ENCODE measurements around the gene KDM8. TPM values are rescaled to one million over a fixed set of nuclear protein-coding genes. Genes with fewer than 3 reads are reported as not detected.

The KDM8 gene
- total and polyA plus RNA-seq, 2 donors (not counting 1 experiment from before 2014, with no cell fraction given), result 7.5 to 37.4 TPM

GRCh38 chr16:27195076-27195741, 8.1 kb upstream of the KDM8 start:
- POLR2A ChIA-PET, result no interaction called here
- H4K20me1 ChIP-seq (ENCODE audit: control insufficient read depth, insufficient read depth, low read length, poor library complexity, severe bottlenecking), result no peaks in the 10 kb centered on the region
- H2AFZ ChIP-seq (ENCODE audit: insufficient read depth, low read depth, low read length, poor library complexity, severe bottlenecking), result no peak overlapping the region
- Mint-ChIP-seq H3K27ac (no peak overlapping the region), H3K4me1 (peaks cover 28% of the 10 kb centered on the region), H3K4me3 (no peak overlapping the region), H3K9me3 (ENCODE audit: insufficient read depth) (peaks cover 6% of the 10 kb centered on the region), H3K27me3 (no peaks in the 10 kb centered on the region)
- no peaks in the 10 kb centered on the region for H3K36me3 ChIP-seq (replicated peaks in 1 of 2; ENCODE audit: control extremely low read depth in 1 of 2, control insufficient read depth in 1 of 2, extremely low read depth in 1 of 2, insufficient read depth in 2 of 2, low read length in 1 of 2)
- no peaks in the 10 kb centered on the region for H3K27me3 ChIP-seq (replicated peaks in 1 of 4; ENCODE audit: control extremely low read depth in 1 of 4, control insufficient read depth in 3 of 4, insufficient read depth in 4 of 4, low read length in 3 of 4)
- H3K27ac ChIP-seq (ENCODE audit: low read length in 2 of 2), result no peak overlapping the region
- 82% methylated on average over 5 of the region's 6 CpGs for WGBS (ENCODE audit: insufficient coverage)
- intact Hi-C loops (cut with micrococcal nuclease), result no loop called here
- DNase-seq, result no peak
- CTCF ChIA-PET, result no interaction called here
- H3K4me3 ChIP-seq (ENCODE audit: control extremely low read depth in 1 of 5, extremely low read depth in 1 of 5, insufficient read depth in 1 of 5, low read depth in 2 of 5, low read length in 4 of 5), result no peak overlapping the region
- no peak for TF ChIP-seq EZH2 (IDR thresholded peaks at IDR 0.05; ENCODE audit: borderline replicate concordance, insufficient read depth, low read depth, low read length, poor library complexity, severe bottlenecking)
- no peak for TF ChIP-seq CTCF (IDR thresholded peaks at IDR 0.05)
- H3K9ac ChIP-seq (ENCODE audit: low read length), result no peak overlapping the region
- no peak overlapping the region for H3K4me2 ChIP-seq (replicated peaks; ENCODE audit: low read depth, low read length, poor library complexity, severe bottlenecking)
- ATAC-seq (ENCODE audit: low read depth), result no peak
- no peaks in the 10 kb centered on the region for H3K79me2 ChIP-seq (ENCODE audit: control insufficient read depth, insufficient read depth, low read length)
- peaks cover 0 to 9% (median 4%) of the 10 kb centered on the region in 3 donors for H3K9me3 ChIP-seq (ENCODE audit: control extremely low read depth in 1 of 3, control insufficient read depth in 2 of 3, insufficient read depth in 1 of 3, low read length in 2 of 3)
- peaks cover 18 to 19% of the 10 kb centered on the region in 2 donors for H3K4me1 ChIP-seq (ENCODE audit: control insufficient read depth in 2 of 2, insufficient read depth in 2 of 2, low read length in 2 of 2)

DNA sequence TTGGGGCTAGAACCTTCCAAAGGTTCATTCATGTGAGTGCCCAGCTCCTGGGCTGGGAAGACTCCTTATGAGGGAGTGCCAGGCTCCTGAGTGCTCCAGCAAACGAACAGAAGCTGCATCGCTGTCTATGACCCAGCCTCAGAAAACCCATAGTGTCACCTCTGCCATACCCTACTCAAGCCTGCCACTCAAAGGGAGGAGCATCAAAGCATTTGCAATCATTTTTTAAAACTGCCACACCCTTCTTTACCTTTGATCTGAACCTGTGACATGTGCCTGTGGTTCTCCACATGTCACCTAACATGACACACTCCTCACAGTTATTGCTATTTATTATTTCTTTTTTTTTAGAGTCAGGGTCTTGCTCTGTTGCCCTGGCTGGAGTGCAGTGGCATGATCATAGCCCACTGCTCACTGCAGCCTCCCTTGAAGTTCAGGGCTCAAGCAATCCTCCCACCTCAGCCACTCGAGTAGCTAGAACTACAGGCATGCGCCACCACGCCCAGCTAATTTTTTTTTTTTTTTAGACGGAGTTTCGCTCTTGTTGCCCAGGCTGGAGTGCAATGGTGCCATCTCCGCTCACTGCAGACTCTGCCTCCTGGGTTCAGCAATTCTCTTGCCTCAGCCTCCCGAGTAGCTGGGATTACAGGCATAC, 7.3 kb upstream of the KDM8 start:
- POLR2A ChIA-PET, result no interaction called here
- TF ChIP-seq EZH2 (IDR thresholded peaks at IDR 0.05; ENCODE audit: borderline replicate concordance, insufficient read depth, low read depth, low read length, poor library complexity, severe bottlenecking) (no peak), CTCF (IDR thresholded peaks at IDR 0.05) (no peak)
- ATAC-seq (ENCODE audit: low read depth) (no peak), DNase-seq (no peak)
- Mint-ChIP-seq H3K27ac (peak overlapping the region; percentile 2), H3K27me3 (no peaks in the 10 kb centered on the region), H3K4me3 (no peak overlapping the region), H3K4me1 (peaks cover 36% of the 10 kb centered on the region), H3K9me3 (ENCODE audit: insufficient read depth) (peaks cover 6% of the 10 kb centered on the region)
- H3K79me2 ChIP-seq (ENCODE audit: control insufficient read depth, insufficient read depth, low read length), result no peaks in the 10 kb centered on the region
- no peaks in the 10 kb centered on the region for H4K20me1 ChIP-seq (ENCODE audit: control insufficient read depth, insufficient read depth, low read length, poor library complexity, severe bottlenecking)
- no peak overlapping the region for H3K4me2 ChIP-seq (replicated peaks; ENCODE audit: low read depth, low read length, poor library complexity, severe bottlenecking)
- no peak overlapping the region for H3K9ac ChIP-seq (ENCODE audit: low read length)
- no peaks in the 10 kb centered on the region for H3K36me3 ChIP-seq (replicated peaks in 1 of 2; ENCODE audit: control extremely low read depth in 1 of 2, control insufficient read depth in 1 of 2, extremely low read depth in 1 of 2, insufficient read depth in 2 of 2, low read length in 1 of 2)
- no peak overlapping the region for H3K4me3 ChIP-seq (ENCODE audit: control extremely low read depth in 1 of 5, extremely low read depth in 1 of 5, insufficient read depth in 1 of 5, low read depth in 2 of 5, low read length in 4 of 5)
- WGBS (ENCODE audit: insufficient coverage), result 87% methylated on average over 6 of the region's 9 CpGs
- H2AFZ ChIP-seq (ENCODE audit: insufficient read depth, low read depth, low read length, poor library complexity, severe bottlenecking), result no peak overlapping the region
- H3K27ac ChIP-seq (ENCODE audit: low read length in 2 of 2), result no peak overlapping the region
- no peaks in the 10 kb centered on the region for H3K27me3 ChIP-seq (replicated peaks in 1 of 4; ENCODE audit: control extremely low read depth in 1 of 4, control insufficient read depth in 3 of 4, insufficient read depth in 4 of 4, low read length in 3 of 4)
- peaks cover 25% of the 10 kb centered on the region in 2 donors for H3K4me1 ChIP-seq (ENCODE audit: control insufficient read depth in 2 of 2, insufficient read depth in 2 of 2, low read length in 2 of 2)
- peaks cover 0 to 9% (median 4%) of the 10 kb centered on the region in 3 donors for H3K9me3 ChIP-seq (ENCODE audit: control extremely low read depth in 1 of 3, control insufficient read depth in 2 of 3, insufficient read depth in 1 of 3, low read length in 2 of 3)
- CTCF ChIA-PET, result interaction anchor here (4.1 kb wide), 1 partner anchor 16 kb away, joined by 47 read pairs; no protein-coding TSS in a partner anchor
- intact Hi-C loops (cut with micrococcal nuclease), result no loop called here
